ENCODE results near the gene SKIDA1. TPM values are rescaled to one million over a fixed set of nuclear protein-coding genes. Genes with fewer than 3 reads are reported as not detected.

Gene SKIDA1
- total RNA-seq, 1 experiment from 2014 or later, result 9.3 TPM

- no peaks in the 10 kb centered on the region for H3K27me3 ChIP-seq (ENCODE audit: control insufficient read depth, insufficient read depth, low read length)
- in situ Hi-C loops (cut with HindIII; ENCODE audit: low pct_unique_long_range_greater_than_20kb, low sequenced_read_pairs) (no loop called here), intact Hi-C loops (cut with micrococcal nuclease; ENCODE audit: unreplicated experiment) (loop anchor here (2.0 kb wide), 1 partner anchor 20 kb away; no protein-coding TSS in a partner anchor)
- ATAC-seq (no peak), DNase-seq (ENCODE audit: low read depth, low spot score) (no peak)
- H3K27ac ChIP-seq (ENCODE audit: low read length), result peak overlapping the region; percentile 95
- peaks cover 34% of the 10 kb centered on the region for H3K4me1 ChIP-seq (ENCODE audit: control insufficient read depth, insufficient read depth, low read length)
- TF ChIP-seq CTCF (IDR thresholded peaks at IDR 0.05) (no peak), SIN3A (IDR thresholded peaks at IDR 0.05; ENCODE audit: borderline replicate concordance, insufficient read depth, low read depth, low read length) (no peak), POLR2AphosphoS5 (IDR thresholded peaks at IDR 0.05; ENCODE audit: low read depth, low read length) (no peak), TCF7L2 (IDR thresholded peaks at IDR 0.05; ENCODE audit: low read depth, low read length) (no peak)
- TF ChIP-seq, protein P1, sequence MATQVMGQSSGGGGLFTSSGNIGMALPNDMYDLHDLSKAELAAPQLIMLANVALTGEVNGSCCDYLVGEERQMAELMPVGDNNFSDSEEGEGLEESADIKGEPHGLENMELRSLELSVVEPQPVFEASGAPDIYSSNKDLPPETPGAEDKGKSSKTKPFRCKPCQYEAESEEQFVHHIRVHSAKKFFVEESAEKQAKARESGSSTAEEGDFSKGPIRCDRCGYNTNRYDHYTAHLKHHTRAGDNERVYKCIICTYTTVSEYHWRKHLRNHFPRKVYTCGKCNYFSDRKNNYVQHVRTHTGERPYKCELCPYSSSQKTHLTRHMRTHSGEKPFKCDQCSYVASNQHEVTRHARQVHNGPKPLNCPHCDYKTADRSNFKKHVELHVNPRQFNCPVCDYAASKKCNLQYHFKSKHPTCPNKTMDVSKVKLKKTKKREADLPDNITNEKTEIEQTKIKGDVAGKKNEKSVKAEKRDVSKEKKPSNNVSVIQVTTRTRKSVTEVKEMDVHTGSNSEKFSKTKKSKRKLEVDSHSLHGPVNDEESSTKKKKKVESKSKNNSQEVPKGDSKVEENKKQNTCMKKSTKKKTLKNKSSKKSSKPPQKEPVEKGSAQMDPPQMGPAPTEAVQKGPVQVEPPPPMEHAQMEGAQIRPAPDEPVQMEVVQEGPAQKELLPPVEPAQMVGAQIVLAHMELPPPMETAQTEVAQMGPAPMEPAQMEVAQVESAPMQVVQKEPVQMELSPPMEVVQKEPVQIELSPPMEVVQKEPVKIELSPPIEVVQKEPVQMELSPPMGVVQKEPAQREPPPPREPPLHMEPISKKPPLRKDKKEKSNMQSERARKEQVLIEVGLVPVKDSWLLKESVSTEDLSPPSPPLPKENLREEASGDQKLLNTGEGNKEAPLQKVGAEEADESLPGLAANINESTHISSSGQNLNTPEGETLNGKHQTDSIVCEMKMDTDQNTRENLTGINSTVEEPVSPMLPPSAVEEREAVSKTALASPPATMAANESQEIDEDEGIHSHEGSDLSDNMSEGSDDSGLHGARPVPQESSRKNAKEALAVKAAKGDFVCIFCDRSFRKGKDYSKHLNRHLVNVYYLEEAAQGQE (IDR thresholded peaks at IDR 0.05; ENCODE audit: insufficient read depth in 1 of 2, low read depth in 2 of 2, low read length in 1 of 2), result no peak
- no TSS peak for BruUV-seq (replicated peaks)
- peak overlapping the region; percentile 17 to 62; a peak in 3 of 4 replicates for H3K4me3 ChIP-seq (ENCODE audit: low read depth in 2 of 2, low read length in 2 of 2)
- H3K36me3 ChIP-seq (ENCODE audit: control insufficient read depth, insufficient read depth, low read length), result no peaks in the 10 kb centered on the region; the same call in 1 of the 2 replicates
- no peaks in the 10 kb centered on the region for H3K9me3 ChIP-seq (ENCODE audit: control insufficient read depth, insufficient read depth, low read depth, low read length)
- POLR2A ChIA-PET, result interaction anchor here (0.7 kb wide), 1 partner anchor 10 kb away, joined by 4 read pairs; no protein-coding TSS in a partner anchor
- CTCF ChIA-PET, result no interaction called here
Observed at GRCh38 chr10:21512573-21513404, 12.7 kb downstream of the SKIDA1 start.

DNA sequence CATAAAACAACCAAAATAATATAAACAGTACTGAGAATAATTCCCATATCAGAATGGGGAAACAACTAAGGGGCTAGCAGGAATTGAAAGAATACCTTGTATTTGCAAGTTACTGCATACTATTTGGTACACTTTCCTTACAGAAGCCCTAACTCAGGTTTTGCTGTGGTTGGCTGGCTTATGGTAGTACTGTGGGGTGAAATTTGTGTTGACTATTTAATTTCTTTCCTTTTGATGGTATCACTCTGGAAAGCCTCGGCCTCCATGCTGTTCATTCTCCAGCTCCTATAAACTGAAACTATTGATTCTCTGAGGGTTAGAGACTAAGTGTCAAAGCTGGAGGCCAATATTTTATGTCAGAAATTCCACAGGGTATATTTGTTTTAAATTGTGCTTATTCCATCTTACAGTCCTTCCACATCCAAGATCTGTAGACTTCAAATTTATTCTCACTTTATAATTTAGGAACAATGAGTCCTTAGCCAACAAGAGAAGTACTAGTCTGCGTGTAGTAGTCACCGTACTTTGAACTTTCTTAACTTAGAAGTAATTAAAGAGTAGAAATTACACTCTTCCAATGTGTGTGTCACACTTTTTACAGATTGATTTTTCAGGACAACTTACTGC, 13.4 kb downstream of the SKIDA1 start:
- Histone ChIP-seq H3K27ac (ENCODE audit: low read length) (peak overlapping the region; percentile 95), H3K4me3 (ENCODE audit: low read depth in 2 of 2, low read length in 2 of 2) (peak overlapping the region; percentile 17 to 62; a peak in 3 of 4 replicates), H3K4me1 (ENCODE audit: control insufficient read depth, insufficient read depth, low read length) (peaks cover 35% of the 10 kb centered on the region), H3K36me3 (ENCODE audit: control insufficient read depth, insufficient read depth, low read length) (no peaks in the 10 kb centered on the region; the same call in 1 of the 2 replicates), H3K9me3 (ENCODE audit: control insufficient read depth, insufficient read depth, low read depth, low read length) (no peaks in the 10 kb centered on the region), H3K27me3 (ENCODE audit: control insufficient read depth, insufficient read depth, low read length) (no peaks in the 10 kb centered on the region)
- ChIA-PET POLR2A (interaction anchor here (0.7 kb wide), 1 partner anchor 11 kb away, joined by 4 read pairs; no protein-coding TSS in a partner anchor), CTCF (no interaction called here)
- intact Hi-C loops (cut with micrococcal nuclease; ENCODE audit: unreplicated experiment), result loop anchor here (2.0 kb wide), 1 partner anchor 21 kb away; no protein-coding TSS in a partner anchor
- BruUV-seq (replicated peaks), result no TSS peak
- TF ChIP-seq, protein P1 (IDR thresholded peaks at IDR 0.05; ENCODE audit: insufficient read depth in 1 of 2, low read depth in 2 of 2, low read length in 1 of 2), result no peak
- TF ChIP-seq SIN3A (IDR thresholded peaks at IDR 0.05; ENCODE audit: borderline replicate concordance, insufficient read depth, low read depth, low read length) (no peak), CTCF (IDR thresholded peaks at IDR 0.05) (no peak), TCF7L2 (IDR thresholded peaks at IDR 0.05; ENCODE audit: low read depth, low read length) (no peak), POLR2AphosphoS5 (IDR thresholded peaks at IDR 0.05; ENCODE audit: low read depth, low read length) (no peak)
- DNase-seq (ENCODE audit: low read depth, low spot score) (no peak), ATAC-seq (no peak)
- in situ Hi-C loops (cut with HindIII; ENCODE audit: low pct_unique_long_range_greater_than_20kb, low sequenced_read_pairs), result no loop called here
